Mesenchymal stem cell (in vitro differentiated cells and primary cell): ENCODE measurements around the gene SLIT3.
"Not testable (repeated sequence)": the region's sequence is repeated elsewhere in the genome, so short reads cannot be mapped to it uniquely, and the experiment has no call there.

Experiments
- DNase-seq: peaks from one replicate; pipeline ENCODE4 v3.0.0-alpha.2; 2013
- H2AFZ ChIP-seq: one replicate; pipeline ENCODE4 v1.6.1; 2013; ENCODE audit warnings: low read depth, mild to moderate bottlenecking, control low read depth, inconsistent platforms, low read length, moderate library complexity
- H2AK5ac ChIP-seq: 2 replicates; pipeline ENCODE4 v1.6.1; 2013; ENCODE audit warnings: low read length, moderate library complexity, mild to moderate bottlenecking, inconsistent platforms; ENCODE audit not compliant: severe bottlenecking
- H2BK120ac ChIP-seq: one replicate; pipeline ENCODE4 v1.6.1; 2013; ENCODE audit warnings: low read depth, mild to moderate bottlenecking, inconsistent platforms, low read length, moderate library complexity
- H2BK12ac ChIP-seq, 2 experiments: one replicate each; pipeline ENCODE4 v1.6.1; 2013; ENCODE audit warnings: inconsistent platforms in 2 of 2, low read length in 2 of 2, mild to moderate bottlenecking in 2 of 2, moderate library complexity in 2 of 2, control low read depth in 1 of 2
- H2BK15ac ChIP-seq: one replicate; pipeline ENCODE4 v1.6.1; 2013; ENCODE audit warnings: mild to moderate bottlenecking, low read depth, inconsistent platforms; ENCODE audit not compliant: poor library complexity, severe bottlenecking
- H2BK5ac ChIP-seq: 2 replicates; pipeline ENCODE4 v1.6.1; 2013; ENCODE audit warnings: low read depth, mild to moderate bottlenecking, low read length, control low read depth, inconsistent platforms; ENCODE audit not compliant: poor library complexity, severe bottlenecking
- H3K14ac ChIP-seq, 2 experiments: one replicate each; pipeline ENCODE4 v1.6.1; 2013; ENCODE audit warnings: inconsistent platforms in 2 of 2, low read length in 2 of 2, control low read depth in 1 of 2, mild to moderate bottlenecking in 1 of 2, moderate library complexity in 1 of 2
- H3K18ac ChIP-seq, 2 experiments: one replicate each; pipeline ENCODE4 v1.6.1; 2013; ENCODE audit warnings: inconsistent platforms in 2 of 2, low read length in 2 of 2, control low read depth in 1 of 2, low read depth in 1 of 2, mild to moderate bottlenecking in 1 of 2
- H3K23ac ChIP-seq, 2 experiments: one replicate each; pipeline ENCODE4 v1.6.1; 2013; ENCODE audit warnings: inconsistent platforms in 2 of 2, low read length in 2 of 2, mild to moderate bottlenecking in 2 of 2, moderate library complexity in 2 of 2, control low read depth in 1 of 2
- H3K27ac ChIP-seq: 2 replicates; pipeline ENCODE4 v1.5.1; 2013; ENCODE audit warnings: mild to moderate bottlenecking, moderate library complexity, low read length, control low read depth, inconsistent platforms; ENCODE audit not compliant: poor library complexity, severe bottlenecking
- H3K27me3 ChIP-seq, 2 experiments: 2 replicates each; pipeline versions ENCODE4 v1.6.1 to v1.7.0; 2013; ENCODE audit warnings: low read length in 2 of 2, mild to moderate bottlenecking in 2 of 2, moderate library complexity in 2 of 2, control low read depth in 1 of 2, inconsistent platforms in 1 of 2; ENCODE audit not compliant: control insufficient read depth in 1 of 2, insufficient read depth in 1 of 2
- H3K36me3 ChIP-seq, 2 experiments: 2 replicates each; pipeline versions ENCODE4 v1.6.1 to v1.7.0; 2013; ENCODE audit warnings: low read length in 2 of 2, control low read depth in 1 of 2, inconsistent platforms in 1 of 2, low read depth in 1 of 2, mild to moderate bottlenecking in 1 of 2; ENCODE audit not compliant: insufficient read depth in 2 of 2, control insufficient read depth in 1 of 2
- H3K4ac ChIP-seq, 2 experiments: one replicate each; pipeline ENCODE4 v1.6.1; 2013; ENCODE audit warnings: inconsistent platforms in 2 of 2, low read length in 2 of 2, mild to moderate bottlenecking in 2 of 2, moderate library complexity in 2 of 2, control low read depth in 1 of 2, low read depth in 1 of 2
- H3K4me1 ChIP-seq: 2 replicates; pipeline ENCODE4 v1.6.1; 2013; ENCODE audit warnings: low read depth, low read length, control low read depth; ENCODE audit not compliant: control insufficient read depth, insufficient read depth
- H3K4me2 ChIP-seq: 2 replicates; pipeline ENCODE4 v1.6.1; 2013; ENCODE audit warnings: low read length, mild to moderate bottlenecking, inconsistent platforms; ENCODE audit not compliant: poor library complexity, severe bottlenecking
- H3K4me3 ChIP-seq, 2 experiments: 2 replicates each; pipeline versions ENCODE4 v1.5.1 to v1.7.0; 2013; ENCODE audit warnings: low read length in 2 of 2, mild to moderate bottlenecking in 2 of 2, control low read depth in 1 of 2, low read depth in 1 of 2; ENCODE audit not compliant: insufficient read depth in 1 of 2
- H3K79me1 ChIP-seq: replicated peaks from 2 replicates; pipeline ENCODE4 v1.6.1; 2013; ENCODE audit warnings: mild to moderate bottlenecking, control low read depth, low read length, inconsistent platforms; ENCODE audit not compliant: poor library complexity, severe bottlenecking
- H3K9ac ChIP-seq: 2 replicates; pipeline ENCODE4 v1.7.0; 2013; ENCODE audit warnings: mild to moderate bottlenecking, low read length, moderate library complexity
- H3K9me3 ChIP-seq: 2 replicates; pipeline ENCODE4 v1.7.0; 2013; ENCODE audit warnings: mild to moderate bottlenecking, low read length; ENCODE audit not compliant: control insufficient read depth
- H4K8ac ChIP-seq: one replicate; pipeline ENCODE4 v1.6.1; 2013; ENCODE audit warnings: inconsistent platforms, mild to moderate bottlenecking, low read length, moderate library complexity
- H4K91ac ChIP-seq: one replicate; pipeline ENCODE4 v1.6.1; 2013; ENCODE audit warnings: mild to moderate bottlenecking, low read length, inconsistent platforms
- WGBS: methylation state at CpG from one replicate; pipeline ENCODE4 v1.1.7; 2013; ENCODE audit warnings: mixed read lengths; 5-methylcytosine and 5-hydroxymethylcytosine counted together

Gene SLIT3

DNA sequence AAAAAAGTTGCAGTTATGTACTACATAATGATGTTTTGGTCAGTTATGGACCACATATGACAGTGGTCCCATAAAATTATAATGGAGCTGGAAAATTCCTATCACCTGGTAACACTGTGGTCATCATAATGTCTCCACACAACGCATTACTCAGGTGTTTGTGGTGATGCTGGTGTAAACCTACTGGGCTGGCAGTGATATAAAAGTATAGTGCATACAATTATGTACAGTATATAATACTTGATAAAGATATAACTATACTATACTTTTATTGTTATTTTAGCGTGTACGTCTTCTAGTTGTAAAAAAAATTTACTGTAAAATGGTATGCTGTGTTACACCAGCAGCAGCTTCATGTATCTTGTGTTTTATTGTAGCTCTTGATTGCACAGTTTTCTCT lies 655.7 kb downstream of the SLIT3 start:
- Histone ChIP-seq H3K27me3 (no peaks in the 10 kb centered on the region), H2AK5ac (no peak overlapping the region), H3K4ac (no peak overlapping the region), H3K4me2 (no peak overlapping the region), H3K14ac (no peak overlapping the region), H3K36me3 (no peaks in the 10 kb centered on the region), H3K9me3 (no peaks in the 10 kb centered on the region), H3K27ac (no peak overlapping the region), H2BK120ac (no peak overlapping the region), H4K91ac (no peak overlapping the region), H2BK15ac (no peak overlapping the region), H2BK12ac (no peak overlapping the region), H3K18ac (no peak overlapping the region), H3K4me3 (no peak overlapping the region), H3K4me1 (no peaks in the 10 kb centered on the region), H2BK5ac (no peak overlapping the region), H3K9ac (no peak overlapping the region), H2AFZ (no peak overlapping the region), H3K79me1 (no peaks in the 10 kb centered on the region), H4K8ac (no peak overlapping the region), H3K23ac (no peak overlapping the region)
- DNase-seq = no peak
- 100% methylated on average over 2 of the region's 3 CpGs for WGBS

DNA sequence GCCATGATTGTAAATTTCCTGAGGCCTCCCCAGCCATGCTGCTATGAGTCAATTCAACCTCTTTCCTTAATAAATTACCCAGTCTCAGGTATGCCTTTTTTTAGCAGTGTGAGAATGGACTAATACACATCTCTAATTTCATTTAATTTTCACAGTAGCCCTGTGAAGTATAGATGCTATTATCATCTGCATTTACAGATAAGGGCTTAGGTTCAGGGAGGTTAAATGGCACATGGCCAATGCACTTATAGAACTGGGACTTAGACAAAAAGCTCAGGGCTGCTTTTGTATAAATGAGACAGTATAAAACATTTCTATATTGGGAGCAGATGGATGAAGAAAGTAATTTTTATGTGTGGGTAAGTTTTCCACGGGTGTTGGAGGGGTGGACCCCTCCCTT lies 658.9 kb downstream of the SLIT3 start:
- Histone ChIP-seq H3K4me3 (no peak overlapping the region), H3K4ac (no peak overlapping the region), H4K91ac (no peak overlapping the region), H3K18ac (no peak overlapping the region), H3K4me1 (no peaks in the 10 kb centered on the region), H3K36me3 (no peaks in the 10 kb centered on the region), H3K9me3 (no peaks in the 10 kb centered on the region), H2BK120ac (no peak overlapping the region), H3K79me1 (no peaks in the 10 kb centered on the region), H2BK5ac (no peak overlapping the region), H2BK15ac (no peak overlapping the region), H3K4me2 (no peak overlapping the region), H3K14ac (no peak overlapping the region), H2AFZ (no peak overlapping the region), H2BK12ac (no peak overlapping the region), H3K27me3 (no peaks in the 10 kb centered on the region), H2AK5ac (no peak overlapping the region), H4K8ac (no peak overlapping the region), H3K9ac (no peak overlapping the region), H3K27ac (no peak overlapping the region), H3K23ac (no peak overlapping the region)
- DNase-seq = no peak
- WGBS = no CpG with 5 or more reads among the region's 1 CpG

DNA sequence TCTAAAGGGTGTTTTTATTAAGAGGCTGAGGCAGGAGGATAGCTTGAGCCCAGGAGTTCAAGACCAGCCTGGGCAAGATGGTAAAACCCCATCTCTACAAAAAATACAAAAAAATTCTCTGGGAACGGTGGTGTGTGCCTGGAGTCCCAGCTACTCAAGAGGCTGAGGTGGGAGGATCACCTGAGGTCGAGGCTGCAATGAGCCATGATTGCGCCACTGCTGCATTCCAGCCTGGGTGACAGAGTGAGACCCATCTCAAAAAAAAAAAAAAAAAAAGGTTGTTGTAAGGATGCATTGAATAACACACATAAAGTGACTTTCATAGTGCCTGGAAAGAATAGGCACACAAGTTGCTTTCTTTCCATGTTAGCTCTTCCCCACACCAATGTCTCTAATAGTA lies 662.1 kb downstream of the SLIT3 start:
- not testable (repeated sequence) for H2BK120ac ChIP-seq, H2BK5ac ChIP-seq, H3K14ac ChIP-seq, H3K4me1 ChIP-seq, H3K18ac ChIP-seq, H3K4ac ChIP-seq, H3K79me1 ChIP-seq, H2AK5ac ChIP-seq, H2BK15ac ChIP-seq, H2BK12ac ChIP-seq, H3K36me3 ChIP-seq, H2AFZ ChIP-seq, H3K9ac ChIP-seq, H3K4me3 ChIP-seq, H4K91ac ChIP-seq, H4K8ac ChIP-seq, H3K27ac ChIP-seq, DNase-seq, H3K27me3 ChIP-seq, H3K4me2 ChIP-seq, H3K23ac ChIP-seq, H3K9me3 ChIP-seq
- 78% methylated on average over 3 of the region's 3 CpGs for WGBS

DNA sequence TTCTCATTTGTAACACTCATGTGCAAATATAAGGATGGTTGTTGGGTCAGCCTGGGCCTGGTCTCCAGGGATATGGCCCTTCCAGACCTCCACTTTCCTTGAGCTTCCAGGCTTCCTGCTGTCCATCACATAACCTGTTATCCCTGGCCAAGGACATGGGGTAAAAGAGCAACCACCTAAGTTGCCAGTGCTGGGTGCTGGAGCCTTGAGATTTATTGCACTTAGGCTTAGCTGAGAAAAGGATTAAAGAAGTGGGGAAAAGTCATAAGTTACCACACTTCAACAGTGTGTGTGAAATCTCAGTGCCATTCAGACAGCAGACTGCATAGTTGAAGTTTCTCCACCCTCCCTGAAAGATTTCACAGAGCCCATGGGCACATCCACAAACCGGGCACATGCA lies 663.1 kb downstream of the SLIT3 start:
- Histone ChIP-seq H3K14ac (no peak overlapping the region), H4K8ac (no peak overlapping the region), H3K79me1 (no peaks in the 10 kb centered on the region), H3K27me3 (no peaks in the 10 kb centered on the region), H4K91ac (no peak overlapping the region), H2BK5ac (no peak overlapping the region), H3K4me2 (no peak overlapping the region), H3K4me3 (no peak overlapping the region), H3K4me1 (no peaks in the 10 kb centered on the region), H3K4ac (no peak overlapping the region), H2BK120ac (no peak overlapping the region), H2AFZ (no peak overlapping the region), H3K9ac (no peak overlapping the region), H3K9me3 (no peaks in the 10 kb centered on the region), H2BK15ac (no peak overlapping the region), H2BK12ac (no peak overlapping the region), H2AK5ac (no peak overlapping the region), H3K36me3 (no peaks in the 10 kb centered on the region), H3K18ac (no peak overlapping the region), H3K23ac (no peak overlapping the region), H3K27ac (no peak overlapping the region)
- no peak for DNase-seq
- no CpG with 5 or more reads among the region's 1 CpG for WGBS
